ENCODE results near the gene CROCC. TPM values are rescaled to one million over a fixed set of nuclear protein-coding genes. Genes with fewer than 3 reads are reported as not detected.
"Not testable (repeated sequence)": the region's sequence is repeated elsewhere in the genome, so short reads cannot be mapped to it uniquely, and the experiment has no call there.

CROCC gene
- total RNA-seq, 1 experiment from 2014 or later, result 30.2 TPM

GRCh38 chr1:16938351-16939321 lies 16.9 kb downstream of the CROCC start:
- Histone ChIP-seq H3K27me3 (replicated peaks; ENCODE audit: insufficient read depth, low read depth, low read length, poor library complexity) (no peaks in the 10 kb centered on the region), H3K9me3 (ENCODE audit: low read depth, low read length, poor library complexity, severe bottlenecking) (no peaks in the 10 kb centered on the region), H3K36me3 (ENCODE audit: insufficient read depth, low read length, poor library complexity, severe bottlenecking) (peaks cover 2% of the 10 kb centered on the region), H3K4me3 (ENCODE audit: low read depth, low read length, poor library complexity, severe bottlenecking) (no peak overlapping the region), H3K4me1 (ENCODE audit: insufficient read depth, low read length, poor library complexity, severe bottlenecking) (no peaks in the 10 kb centered on the region), H3K27ac (ENCODE audit: low read depth, low read length, poor library complexity, severe bottlenecking) (no peak overlapping the region)
- intact Hi-C loops (cut with micrococcal nuclease; ENCODE audit: unreplicated experiment), result no loop called here
- CTCF ChIA-PET, result no interaction called here
- no peak for DNase-seq (ENCODE audit: low spot score)
- POLR2A ChIA-PET (ENCODE audit: low non-redundant PET), result no interaction called here
- no peak for TF ChIP-seq EZH2 (IDR thresholded peaks at IDR 0.05; ENCODE audit: borderline replicate concordance, low read depth, low read length, poor library complexity, severe bottlenecking)
- TF ChIP-seq CTCF (conservative IDR thresholded peaks at IDR 0.05; ENCODE audit: low read depth, low read length), result no peak
- BruUV-seq (replicated peaks), result no TSS peak

- POLR2A ChIA-PET (ENCODE audit: low non-redundant PET); H3K36me3 ChIP-seq (ENCODE audit: insufficient read depth, low read length, poor library complexity, severe bottlenecking); DNase-seq (ENCODE audit: low spot score); H3K4me3 ChIP-seq (ENCODE audit: low read depth, low read length, poor library complexity, severe bottlenecking); intact Hi-C loops (cut with micrococcal nuclease; ENCODE audit: unreplicated experiment); CTCF ChIA-PET; H3K4me1 ChIP-seq (ENCODE audit: insufficient read depth, low read length, poor library complexity, severe bottlenecking); H3K27ac ChIP-seq (ENCODE audit: low read depth, low read length, poor library complexity, severe bottlenecking); H3K27me3 ChIP-seq (replicated peaks; ENCODE audit: insufficient read depth, low read depth, low read length, poor library complexity); BruUV-seq (replicated peaks); H3K9me3 ChIP-seq (ENCODE audit: low read depth, low read length, poor library complexity, severe bottlenecking): not testable (repeated sequence)
Observed at GRCh38 chr1:16939386-16940180, 17.9 kb downstream of the CROCC start.

- no peak overlapping the region for H3K4me3 ChIP-seq (ENCODE audit: low read depth, low read length, poor library complexity, severe bottlenecking)
- intact Hi-C loops (cut with micrococcal nuclease; ENCODE audit: unreplicated experiment), result no loop called here
- TF ChIP-seq EZH2 (IDR thresholded peaks at IDR 0.05; ENCODE audit: borderline replicate concordance, low read depth, low read length, poor library complexity, severe bottlenecking) (no peak), CTCF (conservative IDR thresholded peaks at IDR 0.05; ENCODE audit: low read depth, low read length) (no peak)
- no peak for DNase-seq (ENCODE audit: low spot score)
- H3K27ac ChIP-seq (ENCODE audit: low read depth, low read length, poor library complexity, severe bottlenecking), result no peak overlapping the region
- no peaks in the 10 kb centered on the region for H3K4me1 ChIP-seq (ENCODE audit: insufficient read depth, low read length, poor library complexity, severe bottlenecking)
- POLR2A ChIA-PET (ENCODE audit: low non-redundant PET), result no interaction called here
- CTCF ChIA-PET, result no interaction called here
- H3K27me3 ChIP-seq (replicated peaks; ENCODE audit: insufficient read depth, low read depth, low read length, poor library complexity), result no peaks in the 10 kb centered on the region
- no peaks in the 10 kb centered on the region for H3K9me3 ChIP-seq (ENCODE audit: low read depth, low read length, poor library complexity, severe bottlenecking)
- H3K36me3 ChIP-seq (ENCODE audit: insufficient read depth, low read length, poor library complexity, severe bottlenecking), result peaks cover 2% of the 10 kb centered on the region
- no TSS peak for BruUV-seq (replicated peaks)
Observed at GRCh38 chr1:16944038-16944437, 22.3 kb downstream of the CROCC start.

- POLR2A ChIA-PET (ENCODE audit: low non-redundant PET); CTCF ChIA-PET: not testable (repeated sequence)
Observed at GRCh38 chr1:16945512-16945911, 23.8 kb downstream of the CROCC start.

GRCh38 chr1:16946185-16946584 lies 24.5 kb downstream of the CROCC start:
- POLR2A ChIA-PET (ENCODE audit: low non-redundant PET); H3K27me3 ChIP-seq (replicated peaks; ENCODE audit: insufficient read depth, low read depth, low read length, poor library complexity); H3K9me3 ChIP-seq (ENCODE audit: low read depth, low read length, poor library complexity, severe bottlenecking); H3K27ac ChIP-seq (ENCODE audit: low read depth, low read length, poor library complexity, severe bottlenecking); intact Hi-C loops (cut with micrococcal nuclease; ENCODE audit: unreplicated experiment); DNase-seq (ENCODE audit: low spot score); H3K4me1 ChIP-seq (ENCODE audit: insufficient read depth, low read length, poor library complexity, severe bottlenecking); BruUV-seq (replicated peaks); H3K4me3 ChIP-seq (ENCODE audit: low read depth, low read length, poor library complexity, severe bottlenecking); H3K36me3 ChIP-seq (ENCODE audit: insufficient read depth, low read length, poor library complexity, severe bottlenecking); CTCF ChIA-PET: not testable (repeated sequence)

More at GRCh38 chr1:16945512-16945911, 23.8 kb downstream of the CROCC start:
- H3K4me1 ChIP-seq (ENCODE audit: insufficient read depth, low read length, poor library complexity, severe bottlenecking); H3K9me3 ChIP-seq (ENCODE audit: low read depth, low read length, poor library complexity, severe bottlenecking); DNase-seq (ENCODE audit: low spot score); H3K36me3 ChIP-seq (ENCODE audit: insufficient read depth, low read length, poor library complexity, severe bottlenecking); intact Hi-C loops (cut with micrococcal nuclease; ENCODE audit: unreplicated experiment); H3K27ac ChIP-seq (ENCODE audit: low read depth, low read length, poor library complexity, severe bottlenecking); H3K27me3 ChIP-seq (replicated peaks; ENCODE audit: insufficient read depth, low read depth, low read length, poor library complexity); H3K4me3 ChIP-seq (ENCODE audit: low read depth, low read length, poor library complexity, severe bottlenecking); BruUV-seq (replicated peaks): not testable (repeated sequence)
